Lung microvascular endothelial cell (primary cell): ENCODE data around the gene CA7. TPM values are rescaled to one million over a fixed set of nuclear protein-coding genes. Genes with fewer than 3 reads are reported as not detected.
"Not testable (repeated sequence)": the region's sequence is repeated elsewhere in the genome, so short reads cannot be mapped to it uniquely, and the experiment has no call there.

Source experiments
- DNase-seq, 2 donors: peaks; one replicate each; pipeline versions ENCODE4 v3.0.0 to v3.0.0-alpha.2; 2010; ENCODE audit warnings: low read depth in 2 of 2
- total RNA-seq: library from RNA; depleted of rRNA; stranded (reverse); fragments of >200 nt; gene quantifications from 2 replicates; pipeline ENCODE4 v1.2.1, GENCODE V29; 2014

Gene CA7
- total RNA-seq, 1 donor from 2014 or later, result not detected

GRCh38 chr16:66846266-66846665 is 2.1 kb downstream of the CA7 start:
- DNase-seq, result no peak

DNA sequence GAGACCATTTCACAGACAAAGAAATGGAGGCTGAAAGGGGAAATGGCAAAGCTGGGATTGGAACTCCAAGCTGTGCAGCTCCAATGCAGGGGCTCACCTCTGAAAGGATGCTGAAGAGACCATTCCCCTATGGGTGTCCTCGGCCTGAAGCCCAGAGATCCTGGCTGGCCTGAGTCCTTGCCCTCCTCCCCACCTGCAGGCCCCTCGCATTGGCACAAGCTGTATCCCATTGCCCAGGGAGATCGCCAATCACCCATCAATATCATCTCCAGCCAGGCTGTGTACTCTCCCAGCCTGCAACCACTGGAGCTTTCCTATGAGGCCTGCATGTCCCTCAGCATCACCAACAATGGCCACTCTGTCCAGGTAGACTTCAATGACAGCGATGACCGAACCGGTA is 2.6 kb downstream of the CA7 start:
- no peak for DNase-seq

- no peak for DNase-seq
Measured at GRCh38 chr16:66847533-66848067, 3.4 kb downstream of the CA7 start.

DNA sequence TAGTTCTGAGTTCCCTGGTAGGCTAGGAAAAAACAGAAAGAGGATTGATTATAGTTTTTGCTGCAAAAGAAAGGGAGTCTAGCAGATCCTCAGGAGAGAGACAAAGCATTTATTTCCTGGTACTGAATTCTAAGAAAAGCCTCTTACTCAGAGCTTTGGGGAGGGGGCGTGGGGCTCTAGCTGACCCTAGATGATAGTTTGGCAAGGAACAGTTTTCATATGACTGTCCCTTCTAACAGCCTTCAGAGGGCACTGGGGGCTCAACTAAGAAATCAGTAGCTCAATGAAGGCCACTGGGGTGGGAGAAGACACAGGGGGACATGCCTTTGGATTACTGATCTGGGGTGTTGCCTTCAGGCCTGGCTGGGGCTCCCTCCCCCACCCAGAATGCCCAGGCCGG is 4.0 kb downstream of the CA7 start:
- DNase-seq, result no peak

GRCh38 chr16:66849021-66849420 is 4.8 kb downstream of the CA7 start:
- DNase-seq, result no peak

DNA sequence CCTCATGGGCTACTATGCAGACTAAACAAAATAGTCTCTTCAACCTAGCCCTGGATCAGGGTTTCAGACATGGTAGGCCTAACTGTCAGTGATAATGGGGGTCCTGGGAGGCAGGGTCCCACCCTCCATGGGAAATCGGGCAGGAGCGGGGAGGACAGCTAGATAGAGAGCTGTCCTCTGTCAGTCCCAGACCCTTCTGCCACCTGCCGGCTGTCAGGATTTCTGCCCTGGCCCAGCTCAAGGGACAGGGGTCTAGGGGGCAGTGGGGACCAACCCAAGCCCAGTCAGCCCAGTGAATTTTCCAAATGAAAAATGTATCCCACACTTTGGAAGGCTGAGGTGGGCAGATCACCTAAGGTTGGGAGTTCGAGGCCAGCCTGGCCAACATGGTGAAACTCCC is 5.3 kb downstream of the CA7 start:
- no peak for DNase-seq

- no peak for DNase-seq
Measured at GRCh38 chr16:66850115-66850815, 6.1 kb downstream of the CA7 start.

- DNase-seq, result no peak
Measured at GRCh38 chr16:66851166-66851964, 7.2 kb downstream of the CA7 start.

DNA sequence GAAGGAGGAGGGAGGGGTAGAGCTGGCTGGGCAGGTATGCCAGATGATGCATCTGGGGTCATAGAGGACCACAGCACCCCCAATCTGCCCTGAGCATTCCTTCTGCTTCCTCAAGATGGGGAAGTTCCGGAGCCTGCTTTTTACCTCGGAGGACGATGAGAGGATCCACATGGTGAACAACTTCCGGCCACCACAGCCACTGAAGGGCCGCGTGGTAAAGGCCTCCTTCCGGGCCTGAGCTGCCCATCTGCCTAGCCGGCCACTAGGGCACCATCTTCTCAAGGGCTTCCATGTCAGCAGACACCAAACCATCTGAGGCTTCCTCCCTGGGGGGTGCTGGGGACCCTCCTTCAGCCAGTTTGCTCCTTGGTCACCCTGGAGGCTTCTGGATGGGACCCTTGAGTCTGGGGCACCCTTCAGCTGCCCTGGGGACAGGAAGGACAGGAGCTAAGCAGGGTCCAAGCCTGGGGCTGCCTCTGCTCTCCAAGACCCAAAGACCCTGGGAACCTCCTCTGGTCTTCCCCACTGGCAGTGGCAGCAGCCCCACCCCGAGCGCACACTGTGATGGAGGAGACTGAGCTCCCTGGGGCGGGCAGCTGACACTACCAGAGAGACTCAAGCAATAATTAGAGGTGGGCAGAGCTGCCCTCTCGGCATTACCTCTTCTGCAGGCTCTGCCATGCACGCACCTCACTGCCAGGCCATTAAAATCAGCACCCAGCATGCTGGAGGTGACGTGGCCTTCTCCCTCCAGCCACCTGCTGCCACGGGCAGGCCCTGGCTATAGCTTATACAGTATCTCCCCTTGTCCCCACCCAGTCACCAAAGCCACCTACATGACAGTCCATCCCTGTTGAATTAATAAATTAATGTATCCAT is 9.3 kb downstream of the CA7 start:
- no peak for DNase-seq

GRCh38 chr16:66856184-66856730 is 12.0 kb downstream of the CA7 start:
- no peak for DNase-seq

DNA sequence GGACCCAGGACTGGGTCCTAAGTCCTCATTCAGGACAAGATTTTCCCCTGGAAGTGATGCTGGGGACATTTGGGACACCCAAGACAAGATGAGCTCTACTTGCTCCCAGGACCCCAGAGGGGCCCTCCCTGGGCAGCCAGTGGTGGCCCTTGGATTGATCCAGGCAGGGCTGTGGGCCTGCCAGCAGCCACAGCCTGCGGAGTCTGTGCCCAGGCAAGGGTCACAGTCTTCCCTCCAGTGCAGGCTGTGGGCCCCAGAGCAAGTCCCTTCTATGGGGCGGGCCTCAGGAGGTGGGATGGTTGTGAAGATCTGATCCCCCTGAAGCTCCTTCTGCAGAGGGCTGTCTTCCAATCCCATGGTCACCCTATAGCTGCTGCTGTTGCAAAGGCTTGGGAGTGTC is 12.6 kb downstream of the CA7 start:
- no peak for DNase-seq

DNA sequence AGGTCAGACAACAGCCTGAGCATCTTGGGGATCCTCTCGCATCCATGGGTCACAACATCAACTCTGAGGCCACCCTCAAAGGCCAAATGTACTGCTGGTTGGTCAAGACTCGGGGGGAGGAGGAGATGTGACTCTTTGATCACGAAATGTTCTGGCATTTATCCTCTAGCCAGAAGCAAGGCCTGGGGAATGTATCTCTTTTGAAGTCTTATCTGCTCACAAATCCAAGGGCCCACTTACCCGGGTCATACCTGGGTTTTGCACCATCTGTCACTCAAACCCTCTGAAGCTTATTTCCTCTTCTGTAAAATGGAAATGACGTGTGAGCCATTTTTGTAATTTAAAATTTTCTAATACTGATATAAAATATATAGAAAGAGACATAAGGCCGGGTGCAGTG is 13.2 kb downstream of the CA7 start:
- no peak for DNase-seq

- DNase-seq, result peak; percentile 56 to 89
Measured at GRCh38 chr16:66858740-66859396, 14.7 kb downstream of the CA7 start.

DNA sequence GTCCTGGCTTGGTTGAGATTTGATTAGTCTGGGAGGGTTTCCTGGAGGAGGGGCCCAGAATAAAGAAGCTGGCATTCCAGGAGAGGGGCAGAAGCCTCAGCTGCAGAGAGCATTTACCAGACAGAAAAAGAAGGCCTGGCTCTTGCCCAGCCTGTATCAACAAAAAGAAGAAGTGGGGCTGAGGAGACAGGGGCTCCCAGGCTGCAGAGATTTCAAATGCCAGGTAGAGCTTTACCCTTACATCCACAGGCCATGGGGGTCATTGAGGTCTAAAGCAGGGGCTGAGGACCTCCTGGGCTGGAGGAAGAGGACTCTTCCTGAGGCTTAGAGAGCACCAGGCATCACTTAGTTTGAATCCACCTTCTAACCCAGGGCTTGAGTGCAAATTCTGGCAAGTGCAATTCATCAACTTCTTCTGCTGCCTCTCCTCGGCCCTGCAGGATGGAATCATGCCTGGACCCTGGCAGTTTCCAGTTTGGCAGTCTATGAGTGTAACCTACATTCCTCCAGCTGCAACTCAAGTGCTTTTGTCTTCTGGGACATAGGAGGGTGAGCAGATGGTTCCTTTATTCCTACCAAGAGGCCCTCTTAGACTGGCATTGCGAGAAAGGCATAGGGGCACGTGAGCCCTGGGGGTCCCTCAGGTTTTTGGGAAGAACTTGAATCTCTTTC is 15.3 kb downstream of the CA7 start:
- DNase-seq, result no peak

- no peak for DNase-seq
Measured at GRCh38 chr16:66862023-66862520, 17.9 kb downstream of the CA7 start.

- no peak for DNase-seq
Measured at GRCh38 chr16:66863707-66864106, 19.5 kb downstream of the CA7 start.

GRCh38 chr16:66869424-66869823 is 25.2 kb downstream of the CA7 start:
- DNase-seq, result no peak

DNA sequence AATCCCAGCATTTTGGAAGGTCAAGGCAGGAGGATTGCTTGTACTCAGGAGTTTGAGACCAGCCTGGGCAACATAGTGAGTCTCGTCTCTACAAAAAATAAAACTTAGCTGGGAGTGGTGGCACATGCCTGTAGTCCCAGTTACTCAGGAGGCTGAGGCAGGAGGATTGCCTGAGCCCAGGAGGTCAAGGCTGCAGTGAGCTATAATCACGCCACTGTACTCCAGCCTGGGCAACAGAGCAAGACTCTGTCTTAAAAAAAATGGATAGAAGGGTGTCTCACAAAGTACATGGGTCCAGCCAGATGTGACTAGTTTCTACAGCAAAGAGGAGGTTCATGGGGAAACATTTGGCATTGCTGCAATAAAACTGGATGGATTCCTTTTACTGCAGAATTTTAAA is 27.1 kb downstream of the CA7 start:
- not testable (repeated sequence) for DNase-seq

DNA sequence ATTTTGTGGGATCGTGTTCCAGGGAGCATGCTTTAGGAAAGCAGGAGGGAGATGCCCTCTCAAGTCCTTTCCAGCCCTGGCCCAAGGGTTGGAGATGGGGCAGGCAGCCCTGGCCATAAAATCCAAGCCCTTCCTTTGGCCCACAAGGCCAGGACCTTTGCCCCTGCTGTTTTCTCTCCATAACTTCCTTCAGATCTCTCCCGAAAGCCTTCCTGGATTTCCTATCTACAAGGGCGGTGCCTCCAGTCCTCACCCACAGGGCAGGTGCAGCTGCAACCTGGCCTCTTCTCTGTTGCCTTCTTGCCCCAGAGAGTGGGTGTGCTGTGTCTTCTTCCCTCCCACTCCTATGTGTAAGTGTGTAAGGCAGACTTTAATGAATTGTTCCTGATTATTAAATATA is 27.6 kb downstream of the CA7 start:
- DNase-seq, result no peak

DNA sequence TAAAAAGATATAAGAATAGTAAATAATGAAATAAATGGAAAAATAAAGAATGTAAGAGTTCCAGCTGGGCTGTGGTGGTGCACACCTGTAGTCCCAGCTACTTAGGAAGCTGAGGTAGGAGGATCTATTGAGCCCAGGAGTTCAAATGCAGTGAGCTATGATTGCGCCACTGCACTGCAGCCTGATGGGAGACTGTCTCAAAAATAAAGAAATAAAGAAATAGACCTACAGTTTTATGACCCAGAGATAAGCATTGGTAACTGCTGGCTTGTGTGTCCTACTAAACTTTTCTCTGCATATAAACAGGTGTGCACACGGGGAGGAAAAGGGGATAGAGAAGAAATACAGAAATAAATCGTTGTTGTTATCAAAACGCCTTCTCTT is 28.3 kb downstream of the CA7 start:
- DNase-seq, result no peak
